H9 (cell line): ENCODE measurements around the gene PCDHGB2. TPM values are rescaled to one million over a fixed set of nuclear protein-coding genes. Genes with fewer than 3 reads are reported as not detected.

ENCODE experiments used
- DNase-seq: peaks from one replicate; pipeline ENCODE4 v3.0.0-alpha.2; 2017
- H2AFZ ChIP-seq: one replicate; pipeline ENCODE4 v1.6.1; 2013; ENCODE audit warnings: mild to moderate bottlenecking, low read length, control low read depth, moderate library complexity
- H2AK5ac ChIP-seq: 2 replicates; pipeline ENCODE4 v1.6.1; 2013; ENCODE audit warnings: low read length, control low read depth, mixed read lengths; ENCODE audit not compliant: insufficient read length
- H2BK120ac ChIP-seq: one replicate; pipeline ENCODE4 v1.6.1; 2013; ENCODE audit warnings: low read depth, mild to moderate bottlenecking, low read length, control low read depth, inconsistent platforms; ENCODE audit not compliant: poor library complexity, severe bottlenecking
- H2BK12ac ChIP-seq: 2 replicates; pipeline ENCODE4 v1.6.1; 2013; ENCODE audit warnings: low read length, control low read depth, mixed read lengths, low read depth; ENCODE audit not compliant: insufficient read length
- H2BK15ac ChIP-seq: 2 replicates; pipeline ENCODE4 v1.6.1; 2013; ENCODE audit warnings: low read depth, low read length, control low read depth
- H2BK20ac ChIP-seq: one replicate; pipeline ENCODE4 v1.6.1; 2013; ENCODE audit warnings: low read depth, mild to moderate bottlenecking, low read length, control low read depth, inconsistent platforms; ENCODE audit not compliant: poor library complexity, severe bottlenecking
- H2BK5ac ChIP-seq: 2 replicates; pipeline ENCODE4 v1.6.1; 2013; ENCODE audit warnings: low read length, control low read depth, mixed read lengths; ENCODE audit not compliant: insufficient read length
- H3K14ac ChIP-seq: 2 replicates; pipeline ENCODE4 v1.6.1; 2013; ENCODE audit warnings: low read length, control low read depth; ENCODE audit not compliant: insufficient read depth
- H3K18ac ChIP-seq: 2 replicates; pipeline ENCODE4 v1.6.1; 2013; ENCODE audit warnings: low read depth, mild to moderate bottlenecking, mixed read lengths, low read length, control low read depth; ENCODE audit not compliant: insufficient read length
- H3K23ac ChIP-seq: 2 replicates; pipeline ENCODE4 v1.6.1; 2013; ENCODE audit warnings: low read length, control low read depth, mixed read lengths, low read depth; ENCODE audit not compliant: insufficient read length
- H3K23me2 ChIP-seq: 2 replicates; pipeline ENCODE4 v1.6.1; 2013; ENCODE audit warnings: low read depth, mild to moderate bottlenecking, mixed read lengths, low read length, control low read depth; ENCODE audit not compliant: insufficient read length, poor library complexity, severe bottlenecking
- H3K27ac ChIP-seq: 2 replicates; pipeline ENCODE4 v1.5.1; 2013; ENCODE audit warnings: low read length, control low read depth, mixed read lengths, low read depth; ENCODE audit not compliant: insufficient read length
- H3K27me3 ChIP-seq: 2 replicates; pipeline ENCODE4 v1.6.1; 2013; ENCODE audit warnings: low read length, control low read depth, inconsistent platforms; ENCODE audit not compliant: insufficient read depth
- H3K4ac ChIP-seq: 2 replicates; pipeline ENCODE4 v1.6.1; 2013; ENCODE audit warnings: low read depth, mild to moderate bottlenecking, control low read depth, inconsistent platforms, low read length, moderate library complexity
- H3K4me1 ChIP-seq: 2 replicates; pipeline ENCODE4 v1.6.1; 2013; ENCODE audit warnings: low read length, control low read depth, inconsistent platforms; ENCODE audit not compliant: insufficient read depth
- H3K4me2 ChIP-seq: 2 replicates; pipeline ENCODE4 v1.6.1; 2013; ENCODE audit warnings: low read length, control low read depth, mixed read lengths; ENCODE audit not compliant: insufficient read length, insufficient read depth
- H3K56ac ChIP-seq: 2 replicates; pipeline ENCODE4 v1.6.1; 2013; ENCODE audit warnings: low read depth, mild to moderate bottlenecking, mixed read lengths, low read length, control low read depth; ENCODE audit not compliant: insufficient read length
- H3K79me1 ChIP-seq: 2 replicates; pipeline ENCODE4 v1.6.1; 2013; ENCODE audit warnings: low read depth, mild to moderate bottlenecking, moderate library complexity, low read length, control low read depth, inconsistent platforms; ENCODE audit not compliant: insufficient read depth, poor library complexity, severe bottlenecking
- H3K79me2 ChIP-seq: 2 replicates; pipeline ENCODE4 v1.6.1; 2013; ENCODE audit warnings: low read length, control low read depth, inconsistent platforms; ENCODE audit not compliant: insufficient read depth
- H3K9ac ChIP-seq: 2 replicates; pipeline ENCODE4 v1.6.1; 2013; ENCODE audit warnings: low read length, control low read depth, mixed read lengths; ENCODE audit not compliant: insufficient read length; ENCODE audit errors: extremely low read depth
- H3K9me3 ChIP-seq: one replicate; pipeline ENCODE4 v1.6.1; 2013; ENCODE audit warnings: low read depth, low read length, inconsistent platforms; ENCODE audit not compliant: control insufficient read depth
- H3T11ph ChIP-seq: one replicate; pipeline ENCODE4 v1.6.1; 2013; ENCODE audit warnings: mild to moderate bottlenecking, low read length, control low read depth, inconsistent platforms
- H4K20me1 ChIP-seq: one replicate; pipeline ENCODE4 v1.6.1; 2013; ENCODE audit not compliant: control insufficient read depth, insufficient read length, insufficient read depth
- H4K5ac ChIP-seq: 2 replicates; pipeline ENCODE4 v1.6.1; 2013; ENCODE audit warnings: low read depth, mild to moderate bottlenecking, mixed read lengths, low read length, control low read depth; ENCODE audit not compliant: insufficient read length
- H4K8ac ChIP-seq: replicated peaks from 2 replicates; pipeline ENCODE4 v1.6.1; 2013; ENCODE audit warnings: low read length, control low read depth, mixed read lengths, low read depth; ENCODE audit not compliant: insufficient read length
- H4K91ac ChIP-seq: 2 replicates; pipeline ENCODE4 v1.6.1; 2013; ENCODE audit warnings: low read depth, mild to moderate bottlenecking, moderate library complexity, mixed read lengths, low read length, control low read depth; ENCODE audit not compliant: insufficient read length
- H3K27ac Mint-ChIP-seq, 3 experiments: 2 replicates in 2 of 3; 3 replicates in 1 of 3; pipeline ENCODE4 v1.8.0; 2020 to 2021; ENCODE audit warnings: mixed read lengths in 3 of 3, mild to moderate bottlenecking in 1 of 3, moderate library complexity in 1 of 3
- H3K27me3 Mint-ChIP-seq: 2 replicates; pipeline ENCODE4 v1.8.0; 2021; ENCODE audit warnings: low read depth, mild to moderate bottlenecking, moderate library complexity, mixed read lengths
- H3K36me3 Mint-ChIP-seq, 3 experiments: 2 replicates in 2 of 3; 3 replicates in 1 of 3; pipeline ENCODE4 v1.8.0; 2020 to 2021; ENCODE audit warnings: low read depth in 3 of 3, mixed read lengths in 3 of 3; ENCODE audit not compliant: insufficient read depth in 1 of 3
- H3K4me1 Mint-ChIP-seq, 2 experiments: 2 replicates each; pipeline ENCODE4 v1.8.0; 2020; ENCODE audit warnings: mixed read lengths in 2 of 2
- H3K4me3 Mint-ChIP-seq, 2 experiments: 2 replicates in 1 of 2; 3 replicates in 1 of 2; pipeline ENCODE4 v1.8.0; 2020 to 2021; ENCODE audit warnings: mild to moderate bottlenecking in 2 of 2, mixed read lengths in 2 of 2, moderate library complexity in 1 of 2
- H3K9me3 Mint-ChIP-seq, 2 experiments: 2 replicates in 1 of 2; 3 replicates in 1 of 2; pipeline ENCODE4 v1.8.0; 2020; ENCODE audit warnings: mild to moderate bottlenecking in 2 of 2, mixed read lengths in 2 of 2, moderate library complexity in 1 of 2
- WGBS: extraction: QIAGEN DNeasy Blood & Tissue Kit; methylation state at CpG from one replicate; pipeline ENCODE4 v1.1.7; 2013; ENCODE audit warnings: missing lambda C conversion rate, low lambda C conversion rate, mixed read lengths; ENCODE audit not compliant: insufficient read length; ENCODE audit errors: extremely low coverage; 5-methylcytosine and 5-hydroxymethylcytosine counted together
- total RNA-seq: library from RNA; stranded (reverse); gene quantifications from 2 replicates; pipeline ENCODE4 v1.2.1, GENCODE V29; 2021
- TF ChIP-seq, protein P1 (sequence below): fragments of 200-600 bp; sonication (generic); conservative IDR thresholded peaks from 3 replicates; pipeline ENCODE4 v1.8.0; 2021; ENCODE audit warnings: antibody characterized with exemption, mild to moderate bottlenecking

Gene PCDHGB2
- total RNA-seq, 1 experiment from 2014 or later = 3.8 TPM

- H2BK5ac ChIP-seq = no peak overlapping the region
- no peak for DNase-seq
- no peaks in the 10 kb centered on the region for H3K79me1 ChIP-seq
- H3K9me3 ChIP-seq = peaks cover 22% of the 10 kb centered on the region
- H4K20me1 ChIP-seq = no peaks in the 10 kb centered on the region
- H2BK20ac ChIP-seq = no peak overlapping the region
- no peak overlapping the region for H2AFZ ChIP-seq
- no peak overlapping the region for H2BK120ac ChIP-seq
- TF ChIP-seq, protein P1, sequence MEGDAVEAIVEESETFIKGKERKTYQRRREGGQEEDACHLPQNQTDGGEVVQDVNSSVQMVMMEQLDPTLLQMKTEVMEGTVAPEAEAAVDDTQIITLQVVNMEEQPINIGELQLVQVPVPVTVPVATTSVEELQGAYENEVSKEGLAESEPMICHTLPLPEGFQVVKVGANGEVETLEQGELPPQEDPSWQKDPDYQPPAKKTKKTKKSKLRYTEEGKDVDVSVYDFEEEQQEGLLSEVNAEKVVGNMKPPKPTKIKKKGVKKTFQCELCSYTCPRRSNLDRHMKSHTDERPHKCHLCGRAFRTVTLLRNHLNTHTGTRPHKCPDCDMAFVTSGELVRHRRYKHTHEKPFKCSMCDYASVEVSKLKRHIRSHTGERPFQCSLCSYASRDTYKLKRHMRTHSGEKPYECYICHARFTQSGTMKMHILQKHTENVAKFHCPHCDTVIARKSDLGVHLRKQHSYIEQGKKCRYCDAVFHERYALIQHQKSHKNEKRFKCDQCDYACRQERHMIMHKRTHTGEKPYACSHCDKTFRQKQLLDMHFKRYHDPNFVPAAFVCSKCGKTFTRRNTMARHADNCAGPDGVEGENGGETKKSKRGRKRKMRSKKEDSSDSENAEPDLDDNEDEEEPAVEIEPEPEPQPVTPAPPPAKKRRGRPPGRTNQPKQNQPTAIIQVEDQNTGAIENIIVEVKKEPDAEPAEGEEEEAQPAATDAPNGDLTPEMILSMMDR = no peak
- H4K5ac ChIP-seq = no peak overlapping the region
- H3K27ac ChIP-seq = no peak overlapping the region
- H3K79me2 ChIP-seq = no peaks in the 10 kb centered on the region
- no peak overlapping the region for H3K4me3 Mint-ChIP-seq
- H4K91ac ChIP-seq = no peak overlapping the region
- no CpG with 5 or more reads among the region's 8 CpGs for WGBS
- H3K9ac ChIP-seq = no peak overlapping the region
- no peak overlapping the region for H2AK5ac ChIP-seq
- H3K9me3 Mint-ChIP-seq = peaks cover 46 to 56% of the 10 kb centered on the region in 2 experiments
- H3K56ac ChIP-seq = no peak overlapping the region
- no peak overlapping the region for H3K14ac ChIP-seq
- no peak overlapping the region for H3K4me2 ChIP-seq
- H3K27me3 ChIP-seq = no peaks in the 10 kb centered on the region
- H3K23me2 ChIP-seq = peaks cover 9% of the 10 kb centered on the region
- H3T11ph ChIP-seq = no peak overlapping the region
- no peak overlapping the region for H4K8ac ChIP-seq
- H3K23ac ChIP-seq = no peak overlapping the region
- no peak overlapping the region for H2BK15ac ChIP-seq
- no peak overlapping the region for H3K4ac ChIP-seq
- H3K27ac Mint-ChIP-seq = no peak overlapping the region
- H3K4me1 ChIP-seq = no peaks in the 10 kb centered on the region
- H3K18ac ChIP-seq = no peak overlapping the region
- no peak overlapping the region for H2BK12ac ChIP-seq
- peaks cover 7% of the 10 kb centered on the region for H3K27me3 Mint-ChIP-seq
- peaks cover 9 to 38% (median 15%) of the 10 kb centered on the region in 3 experiments for H3K36me3 Mint-ChIP-seq
- H3K4me1 Mint-ChIP-seq = peaks cover 5 to 6% of the 10 kb centered on the region in 2 experiments
Observed at GRCh38 chr5:141328231-141328630, 31.6 kb upstream of the PCDHGB2 start.
